Neural crest cell (in vitro differentiated cells): ENCODE data around the gene GOPC. TPM values are rescaled to one million over a fixed set of nuclear protein-coding genes. Genes with fewer than 3 reads are reported as not detected.

Experiments used
- DNase-seq: peaks from one replicate; pipeline ENCODE4 v3.0.0; 2021; ENCODE audit warnings: low read depth, mixed read lengths, low spot score
- H3K27ac Mint-ChIP-seq: one replicate; pipeline ENCODE4 v1.8.0; 2021; ENCODE audit warnings: mild to moderate bottlenecking, mixed read lengths; ENCODE audit not compliant: unreplicated experiment
- H3K27me3 Mint-ChIP-seq: 2 replicates; pipeline ENCODE4 v1.8.0; 2021; ENCODE audit warnings: low read depth, mild to moderate bottlenecking, mixed read lengths
- H3K36me3 Mint-ChIP-seq: 2 replicates; pipeline ENCODE4 v1.8.0; 2021; ENCODE audit warnings: low read depth, mild to moderate bottlenecking, mixed read lengths
- H3K4me1 Mint-ChIP-seq: 2 replicates; pipeline ENCODE4 v1.8.0; 2021; ENCODE audit warnings: mixed read lengths
- H3K4me3 Mint-ChIP-seq: one replicate; pipeline ENCODE4 v1.8.0; 2021; ENCODE audit warnings: mild to moderate bottlenecking, mixed read lengths
- H3K9me3 Mint-ChIP-seq: 2 replicates; pipeline ENCODE4 v1.8.0; 2021; ENCODE audit warnings: mixed read lengths
- total RNA-seq: library from RNA; stranded (reverse); gene quantifications from 2 replicates; pipeline ENCODE4 v1.2.1, GENCODE V29; 2021
- TF ChIP-seq, protein P1 (sequence below): fragments of 200-600 bp; sonication (generic); conservative IDR thresholded peaks from 2 replicates; pipeline ENCODE4 v1.5.0; 2021; ENCODE audit warnings: antibody characterized with exemption, mild to moderate bottlenecking

GOPC gene
- total RNA-seq, 1 donor from 2014 or later, result 30.7 TPM

DNA sequence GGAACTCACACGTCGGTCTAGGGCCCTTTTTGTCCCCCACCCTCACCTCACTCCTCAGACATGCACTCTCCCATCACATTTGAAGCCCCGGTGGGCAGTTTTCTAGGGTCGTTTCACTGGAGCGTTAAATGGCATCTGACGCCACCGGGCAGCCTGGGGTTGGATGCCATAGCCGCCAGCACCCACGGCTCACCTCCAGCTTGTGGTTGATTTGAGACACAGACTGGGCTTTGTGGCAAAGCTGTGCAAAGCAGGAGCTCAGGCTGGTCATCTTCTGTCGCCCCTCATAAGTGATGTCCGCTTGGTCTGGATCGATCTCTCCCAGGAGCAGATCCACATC lies 530 bp downstream of the GOPC start:
- Mint-ChIP-seq H3K36me3 (peaks cover 25% of the 10 kb centered on the region), H3K27ac (peak overlapping the region; percentile 99), H3K9me3 (peaks cover 6% of the 10 kb centered on the region), H3K4me3 (peak overlapping the region; percentile 95), H3K4me1 (peaks cover 38% of the 10 kb centered on the region), H3K27me3 (no peaks in the 10 kb centered on the region)
- DNase-seq, result no peak
- TF ChIP-seq, protein P1, sequence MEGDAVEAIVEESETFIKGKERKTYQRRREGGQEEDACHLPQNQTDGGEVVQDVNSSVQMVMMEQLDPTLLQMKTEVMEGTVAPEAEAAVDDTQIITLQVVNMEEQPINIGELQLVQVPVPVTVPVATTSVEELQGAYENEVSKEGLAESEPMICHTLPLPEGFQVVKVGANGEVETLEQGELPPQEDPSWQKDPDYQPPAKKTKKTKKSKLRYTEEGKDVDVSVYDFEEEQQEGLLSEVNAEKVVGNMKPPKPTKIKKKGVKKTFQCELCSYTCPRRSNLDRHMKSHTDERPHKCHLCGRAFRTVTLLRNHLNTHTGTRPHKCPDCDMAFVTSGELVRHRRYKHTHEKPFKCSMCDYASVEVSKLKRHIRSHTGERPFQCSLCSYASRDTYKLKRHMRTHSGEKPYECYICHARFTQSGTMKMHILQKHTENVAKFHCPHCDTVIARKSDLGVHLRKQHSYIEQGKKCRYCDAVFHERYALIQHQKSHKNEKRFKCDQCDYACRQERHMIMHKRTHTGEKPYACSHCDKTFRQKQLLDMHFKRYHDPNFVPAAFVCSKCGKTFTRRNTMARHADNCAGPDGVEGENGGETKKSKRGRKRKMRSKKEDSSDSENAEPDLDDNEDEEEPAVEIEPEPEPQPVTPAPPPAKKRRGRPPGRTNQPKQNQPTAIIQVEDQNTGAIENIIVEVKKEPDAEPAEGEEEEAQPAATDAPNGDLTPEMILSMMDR, result no peak

DNA sequence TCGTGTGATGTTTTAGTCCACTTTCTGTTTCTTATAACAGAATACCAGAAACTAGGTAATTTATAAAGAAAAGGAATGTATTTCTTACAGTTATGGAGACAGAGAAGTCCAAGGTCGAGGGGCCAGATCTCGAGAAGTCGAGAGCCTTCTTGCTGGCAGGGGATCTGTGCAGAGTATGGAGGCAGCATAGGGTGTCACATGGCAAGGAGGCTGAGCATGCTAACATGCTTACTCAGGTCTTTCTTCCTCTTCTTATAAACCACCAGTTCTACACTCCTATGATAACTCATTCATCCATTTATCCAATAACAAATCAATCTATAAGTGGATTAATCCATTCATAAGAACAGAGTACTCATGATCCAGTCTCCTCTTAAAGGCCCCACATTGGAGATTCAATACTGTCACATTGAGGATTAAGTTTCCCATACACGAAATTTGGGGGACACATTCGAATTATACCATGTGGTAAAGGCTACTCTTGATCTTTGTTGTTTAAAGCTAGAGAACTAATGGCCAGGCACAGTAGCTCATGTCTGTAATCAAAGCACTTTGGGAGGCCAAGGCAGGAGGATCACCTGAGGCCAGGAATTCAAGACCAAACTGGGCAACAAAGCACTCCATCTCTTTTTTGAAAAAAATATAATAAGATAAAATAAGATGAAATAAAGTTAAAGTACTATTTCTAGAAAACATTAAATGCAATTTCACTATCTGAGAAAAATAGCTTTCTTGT lies 2.1 kb downstream of the GOPC start:
- peak overlapping the region; percentile 95 for H3K4me3 Mint-ChIP-seq
- TF ChIP-seq, protein P1, result no peak
- H3K27ac Mint-ChIP-seq, result no peak overlapping the region
- no peaks in the 10 kb centered on the region for H3K27me3 Mint-ChIP-seq
- H3K4me1 Mint-ChIP-seq, result peaks cover 38% of the 10 kb centered on the region
- peaks cover 6% of the 10 kb centered on the region for H3K9me3 Mint-ChIP-seq
- H3K36me3 Mint-ChIP-seq, result peaks cover 39% of the 10 kb centered on the region
- DNase-seq, result no peak

- Mint-ChIP-seq H3K36me3 (peaks cover 41% of the 10 kb centered on the region), H3K4me1 (peaks cover 35% of the 10 kb centered on the region), H3K27ac (no peak overlapping the region), H3K4me3 (peak overlapping the region; percentile 44), H3K27me3 (no peaks in the 10 kb centered on the region), H3K9me3 (peaks cover 6% of the 10 kb centered on the region)
- no peak for DNase-seq
- TF ChIP-seq, protein P1, result no peak
Observed at GRCh38 chr6:117597755-117598154, 4.6 kb downstream of the GOPC start.

DNA sequence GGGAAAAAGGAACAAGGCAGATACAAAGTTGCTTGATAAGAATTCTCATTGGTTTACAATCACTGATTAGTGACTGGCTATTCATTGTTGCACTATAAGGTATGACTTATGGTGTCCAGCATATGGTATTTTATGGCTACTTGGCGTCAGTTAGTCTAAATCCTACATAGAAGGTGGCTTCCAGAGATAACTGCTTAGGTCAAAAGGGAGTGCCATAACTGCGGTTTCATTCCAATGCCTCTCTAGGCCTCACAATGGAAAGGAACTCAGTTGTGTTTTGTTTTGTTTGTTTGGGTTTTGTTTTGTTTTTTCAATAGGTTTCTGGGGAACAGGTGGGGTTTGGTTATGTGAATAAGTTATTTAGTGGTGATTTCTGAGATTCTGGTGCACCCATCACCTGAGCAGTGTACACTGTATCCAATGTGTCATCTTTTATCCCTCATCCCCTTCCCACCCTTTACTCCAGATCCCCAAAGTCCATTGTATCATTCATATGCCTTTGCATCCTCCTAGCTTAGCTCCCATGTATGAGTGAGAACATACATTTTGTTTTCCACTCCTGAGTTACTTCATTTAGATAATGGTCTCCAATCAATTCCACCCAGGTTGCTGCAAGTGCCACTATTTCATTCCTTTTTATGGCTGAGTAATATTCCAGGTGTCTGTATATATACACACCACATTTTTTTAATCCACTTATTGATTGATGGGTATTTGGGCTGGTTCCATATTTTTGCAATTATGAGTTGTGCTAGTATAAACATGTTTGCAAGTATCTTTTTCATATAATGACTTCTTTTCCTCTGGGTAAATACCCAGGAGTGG lies 7.0 kb downstream of the GOPC start:
- Mint-ChIP-seq H3K27ac (no peak overlapping the region), H3K4me1 (peaks cover 16% of the 10 kb centered on the region), H3K9me3 (peaks cover 6% of the 10 kb centered on the region), H3K27me3 (no peaks in the 10 kb centered on the region), H3K4me3 (no peak overlapping the region), H3K36me3 (peaks cover 43% of the 10 kb centered on the region)
- TF ChIP-seq, protein P1, result no peak
- DNase-seq, result no peak

DNA sequence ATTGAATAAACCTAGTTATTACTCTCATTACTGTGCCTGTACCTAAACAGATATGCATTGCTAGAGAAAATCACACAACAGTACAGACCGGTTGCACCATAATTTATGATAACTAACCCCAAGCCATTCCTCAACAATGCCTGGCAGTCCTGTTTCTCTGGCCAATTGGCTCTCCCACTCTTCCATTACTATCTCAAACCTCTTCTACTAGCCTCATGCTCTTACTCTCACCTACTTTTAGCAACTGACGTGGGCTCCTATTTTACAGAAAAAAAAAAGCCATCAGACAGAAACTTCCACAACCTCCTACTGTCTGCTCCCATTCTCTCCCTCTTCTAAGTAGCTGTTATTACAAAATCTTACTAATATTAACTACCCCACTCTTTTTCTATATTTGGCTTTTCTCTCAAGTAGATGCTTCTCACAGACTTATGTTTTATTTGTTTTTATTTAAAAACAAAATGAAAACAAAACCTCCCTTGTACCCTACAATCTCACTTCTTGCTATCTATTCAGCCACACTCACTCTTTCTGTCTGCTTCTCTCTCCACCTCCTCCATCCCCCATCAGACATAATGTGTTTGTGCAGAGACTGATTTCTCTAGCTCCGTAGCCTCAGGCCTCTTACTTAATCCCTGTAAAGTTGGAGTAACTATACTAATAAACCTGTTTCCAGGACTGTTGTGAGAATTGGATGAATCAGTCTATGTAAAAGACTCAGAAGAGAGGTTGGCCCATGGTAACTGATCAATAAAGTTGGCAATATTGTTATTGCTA lies 9.1 kb downstream of the GOPC start:
- TF ChIP-seq, protein P1, result no peak
- Mint-ChIP-seq H3K27me3 (no peaks in the 10 kb centered on the region), H3K4me3 (no peak overlapping the region), H3K4me1 (no peaks in the 10 kb centered on the region), H3K27ac (no peak overlapping the region), H3K36me3 (peaks cover 40% of the 10 kb centered on the region), H3K9me3 (peaks cover 3% of the 10 kb centered on the region)
- no peak for DNase-seq
